Stimulated activated CD4-positive, alpha-beta T cell treated with anti-CD3 and anti-CD28 coated beads, Interleukin-1b, Interleukin-23, amount 100 ng/mL, for 24 hours (primary cell): ENCODE results near the gene TASP1.
"Not testable (repeated sequence)": the region's sequence is repeated elsewhere in the genome, so short reads cannot be mapped to it uniquely, and the experiment has no call there.

ENCODE experiments used
- DNase-seq, 4 experiments: peaks; one replicate each; pipeline ENCODE4 v3.0.0-alpha.2; 2020; ENCODE audit warnings: low read depth in 4 of 4, low spot score in 1 of 4

TASP1 gene

GRCh38 chr20:13650474-13650873 lies 11.7 kb upstream of the TASP1 start:
- no peak for DNase-seq

- no peak for DNase-seq
These were observed 9.8 kb upstream of the TASP1 start for GRCh38 chr20:13648291-13649228.

- no peak for DNase-seq
These were observed 5.3 kb upstream of the TASP1 start for GRCh38 chr20:13644010-13644409.

GRCh38 chr20:13639150-13639497 lies 392 bp upstream of the TASP1 start:
- no peak for DNase-seq

- no peak for DNase-seq
These were observed 603 bp downstream of the TASP1 start for GRCh38 chr20:13638162-13638495.

GRCh38 chr20:13632431-13632830 lies 6.3 kb downstream of the TASP1 start:
- no peak for DNase-seq

GRCh38 chr20:13627525-13627924 lies 11.2 kb downstream of the TASP1 start:
- DNase-seq = not testable (repeated sequence)

GRCh38 chr20:13626724-13627123 lies 12.0 kb downstream of the TASP1 start:
- no peak for DNase-seq

- no peak for DNase-seq
These were observed 13.3 kb downstream of the TASP1 start for GRCh38 chr20:13625304-13625979.

- DNase-seq = not testable (repeated sequence)
These were observed 19.3 kb downstream of the TASP1 start for GRCh38 chr20:13619415-13619814.

- DNase-seq = not testable (repeated sequence)
These were observed 20.3 kb downstream of the TASP1 start for GRCh38 chr20:13618456-13618855.

GRCh38 chr20:13617585-13617984 lies 21.1 kb downstream of the TASP1 start:
- not testable (repeated sequence) for DNase-seq

- DNase-seq = not testable (repeated sequence)
These were observed 22.0 kb downstream of the TASP1 start for GRCh38 chr20:13616713-13617112.

- no peak for DNase-seq
These were observed 24.8 kb downstream of the TASP1 start for GRCh38 chr20:13613917-13614316.

- no peak for DNase-seq
These were observed 27.1 kb downstream of the TASP1 start for GRCh38 chr20:13611611-13612125.

- no peak for DNase-seq
These were observed 28.5 kb downstream of the TASP1 start for GRCh38 chr20:13610184-13610583.

- no peak for DNase-seq
These were observed 30.7 kb downstream of the TASP1 start for GRCh38 chr20:13608066-13608465.

GRCh38 chr20:13593423-13593822 lies 45.3 kb downstream of the TASP1 start:
- not testable (repeated sequence) for DNase-seq

- no peak for DNase-seq
These were observed 50.7 kb downstream of the TASP1 start for GRCh38 chr20:13588049-13588448.

- DNase-seq = no peak
These were observed 51.4 kb downstream of the TASP1 start for GRCh38 chr20:13587370-13587769.

GRCh38 chr20:13586133-13586532 lies 52.6 kb downstream of the TASP1 start:
- DNase-seq = no peak

GRCh38 chr20:13581451-13581850 lies 57.3 kb downstream of the TASP1 start:
- DNase-seq = no peak
